Measurements from ENCODE around the gene RAB41.
"Not testable (repeated sequence)": the region's sequence is repeated elsewhere in the genome, so short reads cannot be mapped to it uniquely, and the experiment has no call there.

RAB41 gene

DNA sequence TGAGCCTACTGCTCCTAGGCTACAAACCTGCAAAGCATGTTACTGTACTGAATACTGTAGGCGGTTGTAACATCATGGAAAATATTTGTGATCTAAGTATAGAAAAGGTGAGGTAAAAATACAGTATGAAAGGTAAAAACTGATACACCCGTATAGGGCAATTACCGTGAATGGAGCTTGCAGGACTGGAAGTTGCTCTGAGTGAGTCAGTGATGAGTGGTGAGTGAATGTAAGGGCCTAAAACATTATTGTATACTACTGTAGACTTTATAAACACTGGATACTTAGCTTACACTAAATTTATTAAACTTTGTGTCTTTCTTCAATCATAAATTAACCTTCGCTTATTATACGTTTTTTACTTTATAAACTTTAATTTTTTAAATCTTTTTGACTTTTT is 11.6 kb downstream of the RAB41 start:
- H3K27me3 Mint-ChIP-seq (ENCODE audit: low read depth), result no peaks in the 10 kb centered on the region
- no peak overlapping the region for H3K4me3 Mint-ChIP-seq
- peaks cover 3% of the 10 kb centered on the region for H3K9me3 Mint-ChIP-seq
- no peaks in the 10 kb centered on the region for H3K36me3 Mint-ChIP-seq (ENCODE audit: low read depth)
- no peak for TF ChIP-seq CTCF (IDR thresholded peaks at IDR 0.05; ENCODE audit: unreplicated experiment in 3 of 3)
- peaks cover 10% of the 10 kb centered on the region for H3K4me1 Mint-ChIP-seq
- no peak overlapping the region for H3K27ac Mint-ChIP-seq

GRCh38 chrX:70301716-70302115 is 19.7 kb downstream of the RAB41 start:
- no peak for TF ChIP-seq CTCF (IDR thresholded peaks at IDR 0.05; ENCODE audit: unreplicated experiment in 3 of 3)
- Mint-ChIP-seq H3K27me3 (ENCODE audit: low read depth) (no peaks in the 10 kb centered on the region), H3K4me3 (no peak overlapping the region), H3K4me1 (no peaks in the 10 kb centered on the region), H3K27ac (no peak overlapping the region), H3K36me3 (ENCODE audit: low read depth) (peaks cover 20% of the 10 kb centered on the region), H3K9me3 (peaks cover 3% of the 10 kb centered on the region)

- peaks cover 6% of the 10 kb centered on the region for H3K9me3 Mint-ChIP-seq
- H3K4me3 Mint-ChIP-seq, result no peak overlapping the region
- no peak for TF ChIP-seq CTCF (IDR thresholded peaks at IDR 0.05; ENCODE audit: unreplicated experiment in 3 of 3)
- no peaks in the 10 kb centered on the region for H3K4me1 Mint-ChIP-seq
- peaks cover 14% of the 10 kb centered on the region for H3K36me3 Mint-ChIP-seq (ENCODE audit: low read depth)
- H3K27ac Mint-ChIP-seq, result no peak overlapping the region
- no peaks in the 10 kb centered on the region for H3K27me3 Mint-ChIP-seq (ENCODE audit: low read depth)
Measured at GRCh38 chrX:70313503-70313902, 31.5 kb downstream of the RAB41 start.

- peaks cover 2% of the 10 kb centered on the region for H3K9me3 Mint-ChIP-seq
- TF ChIP-seq CTCF (IDR thresholded peaks at IDR 0.05; ENCODE audit: unreplicated experiment in 3 of 3), result no peak
- H3K36me3 Mint-ChIP-seq (ENCODE audit: low read depth), result no peaks in the 10 kb centered on the region
- no peak overlapping the region for H3K27ac Mint-ChIP-seq
- H3K4me3 Mint-ChIP-seq, result no peak overlapping the region
- H3K4me1 Mint-ChIP-seq, result peaks cover 9% of the 10 kb centered on the region
- H3K27me3 Mint-ChIP-seq (ENCODE audit: low read depth), result no peaks in the 10 kb centered on the region
Measured at GRCh38 chrX:70322784-70323183, 40.8 kb downstream of the RAB41 start.

DNA sequence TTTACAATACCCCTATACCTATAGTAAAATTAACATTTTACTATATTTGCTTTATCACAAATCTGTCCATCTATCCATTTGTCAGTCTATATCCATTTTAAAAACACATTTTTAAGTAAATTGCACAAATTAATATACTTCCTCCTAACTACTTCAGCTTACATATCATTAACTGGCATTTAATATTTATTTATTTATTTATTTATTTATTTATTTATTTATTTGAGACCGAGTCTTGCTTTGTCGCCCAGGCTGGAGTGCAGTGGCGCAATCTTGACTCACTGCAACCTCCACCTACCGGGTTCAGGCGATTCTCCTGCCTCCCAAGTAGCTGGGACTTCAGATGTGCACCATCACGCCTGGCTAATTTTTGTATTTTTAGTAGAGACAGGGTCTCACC is 41.7 kb downstream of the RAB41 start:
- not testable (repeated sequence) for H3K27ac Mint-ChIP-seq; H3K27me3 Mint-ChIP-seq (ENCODE audit: low read depth); H3K4me1 Mint-ChIP-seq; H3K4me3 Mint-ChIP-seq; H3K9me3 Mint-ChIP-seq; H3K36me3 Mint-ChIP-seq (ENCODE audit: low read depth)

GRCh38 chrX:70324326-70324725 is 42.4 kb downstream of the RAB41 start:
- no peaks in the 10 kb centered on the region for H3K27me3 Mint-ChIP-seq (ENCODE audit: low read depth)
- no peak overlapping the region for H3K27ac Mint-ChIP-seq
- TF ChIP-seq CTCF (IDR thresholded peaks at IDR 0.05; ENCODE audit: unreplicated experiment in 3 of 3), result no peak
- no peak overlapping the region for H3K4me3 Mint-ChIP-seq
- H3K9me3 Mint-ChIP-seq, result peaks cover 2% of the 10 kb centered on the region
- H3K36me3 Mint-ChIP-seq (ENCODE audit: low read depth), result no peaks in the 10 kb centered on the region
- peaks cover 9% of the 10 kb centered on the region for H3K4me1 Mint-ChIP-seq
